GM19438 (cell line): Measurements from ENCODE around the gene AGPAT1.

Experiments
- ATAC-seq: cut with Tn5 transposase; IDR thresholded peaks from one replicate; pipeline ENCODE4 v1.9.1; 2021; ENCODE audit warnings: low read depth; ENCODE audit not compliant: unreplicated experiment

AGPAT1 gene

GRCh38 chr6:32127409-32127716 lies 48.5 kb downstream of the AGPAT1 start:
- ATAC-seq, result no peak

- no peak for ATAC-seq
Measured at GRCh38 chr6:32126880-32127279, 49.0 kb downstream of the AGPAT1 start.

- no peak for ATAC-seq
Measured at GRCh38 chr6:32123681-32124080, 52.2 kb downstream of the AGPAT1 start.

GRCh38 chr6:32120573-32121059 lies 55.3 kb downstream of the AGPAT1 start:
- ATAC-seq, result no peak

- no peak for ATAC-seq
Measured at GRCh38 chr6:32118782-32119628, 56.9 kb downstream of the AGPAT1 start.
